Prostate gland (tissue), 2 donors: ENCODE measurements around the gene EFCAB8. TPM values are rescaled to one million over a fixed set of nuclear protein-coding genes. Genes with fewer than 3 reads are reported as not detected.

ENCODE experiments used
- DNase-seq: peaks from one replicate; pipeline ENCODE4 v3.0.0-alpha.2; 2019; ENCODE audit warnings: low spot score
- H3K27ac ChIP-seq, 2 donors: fragments of 200-600 bp; sonication (generic); 2 replicates each; pipeline ENCODE4 v1.5.1; 2017 to 2019
- H3K27me3 ChIP-seq: fragments of 200-600 bp; sonication (generic); replicated peaks from 2 replicates; pipeline ENCODE4 v1.5.1; 2019; ENCODE audit not compliant: insufficient read depth
- H3K36me3 ChIP-seq, 2 donors: fragments of 200-600 bp; sonication (generic); 1 replicate in 1 of 2; 2 replicates in 1 of 2; pipeline versions ENCODE4 v1.5.1 to v1.8.1; 2017 to 2019
- H3K4me1 ChIP-seq: fragments of 200-600 bp; sonication (generic); replicated peaks from 2 replicates; pipeline ENCODE4 v1.5.1; 2019
- H3K4me3 ChIP-seq, 2 donors: fragments of 200-600 bp; sonication (generic); 2 replicates each; pipeline ENCODE4 v1.5.1; 2017 to 2019
- H3K9me3 ChIP-seq: fragments of 200-600 bp; sonication (generic); 2 replicates; pipeline ENCODE4 v1.5.1; 2017
- CTCF ChIP-seq, 4 experiments: fragments of 200-600 bp in 2 of 4; fragments of 450-650 bp in 2 of 4; sonication (generic) in 2 of 4; IDR thresholded peaks; 1 replicate in 3 of 4; 2 replicates in 1 of 4; pipeline ENCODE4 v1.5.1; 2016 to 2019; ENCODE audit warnings: antibody characterized with exemption in 4 of 4, mild to moderate bottlenecking in 2 of 4, moderate library complexity in 2 of 4
- POLR2A ChIP-seq: fragments of 450-650 bp; IDR thresholded peaks from one replicate; pipeline ENCODE4 v1.6.1; 2016; ENCODE audit warnings: antibody characterized with exemption, mild to moderate bottlenecking
- POLR2AphosphoS5 ChIP-seq: sonication (generic); formaldehyde crosslinking; IDR thresholded peaks from one replicate; pipeline ENCODE4 v1.6.1; 2017; ENCODE audit warnings: antibody characterized with exemption
- WGBS: methylation state at CpG from one replicate; pipeline ENCODE4 v1.1.5; 2018; 5-methylcytosine and 5-hydroxymethylcytosine counted together
- intact Hi-C: fragments of 100-400 bp; cut with DNase I; formaldehyde crosslinking; loops from one replicate; pipeline ENCODE4 v1.14.2; 2022
- total RNA-seq, 2 donors: library from RNA; depleted of rRNA; stranded (reverse); fragments of >200 nt; gene quantifications; one replicate each; pipeline ENCODE4 v1.1.0, GENCODE V29; 2016

Gene EFCAB8
- total RNA-seq, 2 donors from 2014 or later = 0.87 to 1.8 TPM

DNA sequence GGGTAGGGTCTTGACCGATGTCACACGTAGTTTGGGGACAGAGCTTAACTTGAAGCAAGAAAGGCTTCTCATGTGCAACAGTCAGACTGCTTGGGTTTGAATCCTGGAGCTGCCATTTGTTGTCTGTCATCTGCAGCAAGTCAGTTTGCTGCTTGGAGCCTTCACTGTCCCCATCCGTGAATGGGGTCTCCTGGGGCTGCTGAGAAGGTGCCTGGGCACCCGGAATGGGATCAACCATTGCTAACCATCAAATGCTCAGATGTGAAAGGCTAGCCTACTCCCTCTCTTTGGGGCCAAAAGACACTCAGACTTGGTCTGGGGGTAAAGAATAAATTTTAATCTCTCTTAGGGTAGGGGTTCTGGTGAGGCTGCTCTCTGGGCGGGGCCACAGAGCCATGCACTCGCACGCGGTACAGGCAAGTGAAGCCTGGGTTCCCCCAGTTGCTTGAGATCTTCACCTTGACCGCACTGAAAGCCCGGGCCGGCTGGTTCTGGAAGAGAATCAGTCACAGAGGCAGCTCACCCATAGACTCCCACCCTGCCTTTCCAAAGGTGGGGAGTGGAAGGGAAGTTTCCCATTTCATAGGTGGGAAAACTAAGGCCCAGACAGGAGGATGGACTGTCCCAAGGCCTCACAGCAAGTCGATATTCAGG, 124.9 kb downstream of the EFCAB8 start:
- Histone ChIP-seq H3K27me3 (no peaks in the 10 kb centered on the region), H3K27ac (no peak overlapping the region), H3K9me3 (no peaks in the 10 kb centered on the region), H3K4me3 (no peak overlapping the region), H3K4me1 (no peaks in the 10 kb centered on the region), H3K36me3 (no peaks in the 10 kb centered on the region)
- intact Hi-C loops = no loop called here
- 88% methylated on average over 12 of the region's 12 CpGs for WGBS
- TF ChIP-seq POLR2AphosphoS5 = no peak
- no peak for TF ChIP-seq POLR2A
- TF ChIP-seq CTCF (IDR thresholded peaks at IDR 0.05) = no peak
- no peak for DNase-seq

DNA sequence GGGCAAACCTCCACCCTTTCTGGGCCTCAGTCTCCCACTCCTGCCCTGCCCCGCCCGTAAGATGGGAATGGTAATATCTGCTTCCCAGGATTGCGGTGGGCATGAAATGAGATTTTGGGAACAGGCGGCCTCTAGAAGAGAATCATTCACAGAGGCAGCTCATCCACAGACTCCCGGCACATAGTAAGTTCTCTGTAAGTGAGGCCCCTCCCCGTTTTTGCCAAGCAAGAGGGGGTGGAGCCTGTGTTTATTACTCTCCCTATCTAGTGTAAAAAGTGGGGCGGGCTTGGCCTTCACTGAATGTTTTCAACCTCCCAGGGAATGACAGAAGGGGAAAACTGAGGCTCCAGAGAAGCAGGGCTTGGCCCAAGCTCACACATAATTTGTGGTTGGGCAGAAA, 125.5 kb downstream of the EFCAB8 start:
- no peak overlapping the region for H3K4me3 ChIP-seq
- TF ChIP-seq POLR2AphosphoS5 = no peak
- TF ChIP-seq POLR2A = no peak
- no peak for TF ChIP-seq CTCF (IDR thresholded peaks at IDR 0.05)
- no peaks in the 10 kb centered on the region for H3K36me3 ChIP-seq
- no peak for DNase-seq
- no peaks in the 10 kb centered on the region for H3K4me1 ChIP-seq
- intact Hi-C loops = no loop called here
- no peaks in the 10 kb centered on the region for H3K9me3 ChIP-seq
- 72% methylated on average over 7 of the region's 7 CpGs for WGBS
- no peaks in the 10 kb centered on the region for H3K27me3 ChIP-seq
- no peak overlapping the region for H3K27ac ChIP-seq

GRCh38 chr20:32984631-32985354, 126.1 kb downstream of the EFCAB8 start:
- WGBS = 85% methylated on average over 9 of the region's 9 CpGs
- Histone ChIP-seq H3K4me3 (no peak overlapping the region), H3K27me3 (no peaks in the 10 kb centered on the region), H3K4me1 (no peaks in the 10 kb centered on the region), H3K27ac (no peak overlapping the region), H3K9me3 (no peaks in the 10 kb centered on the region), H3K36me3 (no peaks in the 10 kb centered on the region)
- TF ChIP-seq CTCF (IDR thresholded peaks at IDR 0.05) (no peak), POLR2AphosphoS5 (no peak)
- DNase-seq = no peak
- intact Hi-C loops = no loop called here

- TF ChIP-seq CTCF (IDR thresholded peaks at IDR 0.05) (no peak), POLR2A (no peak), POLR2AphosphoS5 (no peak)
- Histone ChIP-seq H3K9me3 (no peaks in the 10 kb centered on the region), H3K36me3 (no peaks in the 10 kb centered on the region), H3K27me3 (no peaks in the 10 kb centered on the region), H3K4me1 (no peaks in the 10 kb centered on the region), H3K4me3 (no peak overlapping the region), H3K27ac (no peak overlapping the region)
- intact Hi-C loops = no loop called here
- no peak for DNase-seq
- WGBS = 89% methylated on average over 6 of the region's 6 CpGs
Measured at GRCh38 chr20:32985596-32985995, 126.9 kb downstream of the EFCAB8 start.
